GM18909 (cell line): ENCODE measurements around the gene CHRNA4.

Experiments
- ATAC-seq: cut with Tn5 transposase; IDR thresholded peaks from one replicate; pipeline ENCODE4 v1.9.1; 2021; ENCODE audit warnings: mild to moderate bottlenecking; ENCODE audit not compliant: unreplicated experiment, poor library complexity

The CHRNA4 gene

DNA sequence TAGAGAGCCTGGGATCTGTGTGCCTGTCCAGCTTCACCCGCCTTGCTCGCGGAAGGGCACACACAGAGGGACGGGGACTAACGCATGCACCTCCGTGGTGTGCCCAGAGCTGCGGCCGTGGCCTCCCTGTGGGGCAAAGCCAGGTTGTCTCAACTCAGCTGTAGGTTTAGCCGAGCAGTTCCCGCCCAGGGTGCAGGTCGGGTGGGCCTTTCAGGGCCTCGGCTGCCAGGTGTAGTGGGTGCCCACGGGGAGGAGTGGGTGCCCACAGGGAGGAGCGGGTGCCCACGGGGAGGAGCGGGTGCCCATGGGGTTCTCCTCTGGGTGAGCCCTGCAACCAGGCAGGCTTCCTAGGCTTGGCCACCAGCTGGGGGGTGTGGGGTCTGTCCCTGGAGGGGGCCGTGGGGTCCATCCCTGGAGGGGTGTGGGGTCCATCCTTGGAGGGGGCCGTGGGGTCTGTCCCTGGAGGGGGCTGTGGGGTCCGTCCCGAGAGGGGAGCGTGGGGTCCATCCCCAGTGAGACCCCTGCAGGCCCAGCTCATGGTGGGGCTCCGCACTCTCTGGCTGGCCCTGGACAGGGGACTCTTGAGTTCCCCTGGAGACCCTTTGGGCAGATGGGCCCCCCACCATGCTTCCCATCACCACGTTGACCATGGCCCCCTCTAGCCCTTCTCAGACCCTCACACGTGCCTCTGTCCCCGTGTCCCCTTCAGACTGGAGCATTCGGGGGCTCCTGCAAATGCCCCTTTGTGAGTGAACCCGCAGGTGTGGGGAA is 37.8 kb upstream of the CHRNA4 start:
- no peak for ATAC-seq

DNA sequence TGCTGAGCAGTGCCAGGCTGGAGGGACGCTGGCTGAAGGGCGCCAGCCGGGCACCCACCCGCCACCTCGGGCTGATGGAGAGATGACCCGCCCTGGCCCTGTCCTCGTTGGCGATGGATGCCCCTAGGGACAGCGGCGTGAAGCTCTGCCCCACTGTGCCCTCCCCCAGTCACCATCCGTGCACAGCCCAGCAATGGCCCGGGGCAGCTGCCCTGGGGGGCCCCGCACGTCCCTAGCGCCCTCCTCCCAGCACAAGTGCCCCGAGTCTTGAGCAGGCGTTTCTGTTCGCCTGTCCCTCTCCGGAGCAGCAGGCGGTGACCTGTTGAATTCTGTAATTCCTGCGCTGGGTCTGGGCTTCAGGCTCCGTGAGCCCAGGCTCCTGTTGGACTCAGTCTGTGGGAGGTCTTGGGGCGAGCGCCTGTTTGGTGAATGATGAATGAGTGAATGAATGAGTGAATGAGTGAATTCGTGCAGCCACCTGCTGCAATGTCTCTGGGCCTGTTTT is 36.8 kb upstream of the CHRNA4 start:
- no peak for ATAC-seq

DNA sequence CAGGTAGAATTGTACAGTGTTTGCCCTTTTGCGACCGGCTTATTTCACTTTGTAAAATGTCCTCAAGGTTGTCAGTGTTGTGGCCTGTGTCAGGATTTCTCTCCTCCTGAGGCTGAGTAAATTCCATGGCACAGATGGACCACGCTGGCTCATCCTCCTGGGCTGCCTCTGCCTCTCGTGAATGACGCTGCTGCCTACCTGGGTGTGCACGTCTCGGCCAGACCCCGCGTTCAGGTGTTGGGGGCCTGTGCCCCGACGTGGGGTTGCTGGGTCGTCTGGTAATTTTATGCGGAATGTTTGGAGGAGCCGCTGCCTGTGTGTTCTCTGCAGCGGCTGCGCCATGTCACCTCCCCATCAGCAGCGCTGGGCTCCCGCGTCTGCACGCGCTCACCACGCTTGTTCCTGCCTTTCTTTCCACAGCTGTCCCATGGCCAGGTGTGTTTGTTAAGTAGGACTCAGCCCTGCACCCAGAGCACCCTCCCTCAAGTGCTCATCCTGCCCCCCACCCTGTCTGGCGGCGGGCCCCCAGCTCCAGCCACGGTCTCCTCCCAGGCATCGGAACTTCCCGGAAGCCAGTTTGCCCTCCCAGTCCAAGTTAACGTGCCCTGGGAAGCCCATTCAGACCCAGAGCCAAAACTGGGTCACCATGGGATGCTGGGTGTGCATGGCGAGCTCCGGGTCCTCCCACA is 36.1 kb upstream of the CHRNA4 start:
- ATAC-seq, result no peak

DNA sequence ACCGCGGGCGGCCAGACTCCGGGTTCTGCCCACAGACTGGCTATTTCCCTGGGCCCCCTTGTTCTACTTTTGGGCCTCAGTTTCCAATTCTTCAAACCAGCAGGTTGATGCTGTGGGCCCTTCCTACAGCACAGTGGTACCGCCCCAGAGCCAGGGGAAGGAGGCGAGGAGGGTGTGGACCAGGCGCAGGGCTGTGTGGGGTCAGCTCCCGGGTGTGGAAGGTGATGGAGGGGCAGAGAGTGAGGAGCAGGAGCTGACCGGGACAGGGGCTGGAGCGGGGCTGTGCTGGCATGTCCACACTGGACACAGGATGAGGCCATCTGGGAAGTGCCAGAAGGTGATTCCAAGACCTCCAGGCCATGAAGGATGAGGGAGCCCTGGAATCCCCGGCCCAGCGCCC is 35.2 kb upstream of the CHRNA4 start:
- no peak for ATAC-seq

DNA sequence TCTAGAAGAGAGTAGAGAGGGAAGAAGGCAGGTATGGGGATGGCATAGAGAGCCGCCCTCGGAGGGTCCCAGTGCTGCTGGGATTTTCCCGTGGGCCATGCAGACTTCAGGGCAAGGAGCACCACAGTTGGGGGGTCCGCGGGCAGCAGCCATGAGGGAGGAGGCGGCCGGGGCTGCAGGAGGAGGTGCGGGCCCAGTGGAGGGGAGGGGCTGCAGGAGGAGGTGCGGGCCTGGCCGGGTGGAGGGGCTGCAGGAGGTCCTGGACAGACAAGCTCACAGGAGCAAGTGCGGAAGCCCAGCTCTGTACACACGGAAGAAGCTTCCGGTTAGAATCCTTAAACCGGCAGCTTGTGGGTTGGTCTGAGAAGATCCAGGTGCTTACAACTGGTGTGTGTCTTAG is 34.6 kb upstream of the CHRNA4 start:
- no peak for ATAC-seq

DNA sequence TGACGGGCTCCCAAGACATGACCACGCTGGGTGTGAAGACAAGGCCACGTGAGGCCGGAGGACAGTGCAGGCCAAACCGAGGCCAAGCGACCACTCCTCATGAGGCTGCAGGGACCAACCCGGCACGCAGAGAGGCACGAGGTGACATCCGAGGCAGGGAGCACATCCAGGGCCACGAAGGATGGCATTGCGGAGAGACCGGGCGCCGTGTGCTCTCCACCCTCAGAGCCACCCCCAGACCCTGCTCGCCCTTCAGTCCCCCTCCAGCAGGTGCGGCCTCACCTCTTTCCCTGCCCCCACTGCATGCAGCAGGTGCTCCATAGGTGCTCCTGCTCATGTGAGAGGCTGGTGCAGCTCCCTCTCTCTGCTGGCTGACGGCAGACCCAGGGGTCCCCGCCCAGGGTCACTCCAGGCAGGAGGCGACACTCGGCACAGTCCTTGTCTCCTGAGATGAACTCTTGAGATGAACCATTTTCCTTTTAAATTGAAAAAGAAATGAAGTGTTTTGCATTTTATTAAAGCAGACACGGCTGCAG is 33.8 kb upstream of the CHRNA4 start:
- no peak for ATAC-seq

DNA sequence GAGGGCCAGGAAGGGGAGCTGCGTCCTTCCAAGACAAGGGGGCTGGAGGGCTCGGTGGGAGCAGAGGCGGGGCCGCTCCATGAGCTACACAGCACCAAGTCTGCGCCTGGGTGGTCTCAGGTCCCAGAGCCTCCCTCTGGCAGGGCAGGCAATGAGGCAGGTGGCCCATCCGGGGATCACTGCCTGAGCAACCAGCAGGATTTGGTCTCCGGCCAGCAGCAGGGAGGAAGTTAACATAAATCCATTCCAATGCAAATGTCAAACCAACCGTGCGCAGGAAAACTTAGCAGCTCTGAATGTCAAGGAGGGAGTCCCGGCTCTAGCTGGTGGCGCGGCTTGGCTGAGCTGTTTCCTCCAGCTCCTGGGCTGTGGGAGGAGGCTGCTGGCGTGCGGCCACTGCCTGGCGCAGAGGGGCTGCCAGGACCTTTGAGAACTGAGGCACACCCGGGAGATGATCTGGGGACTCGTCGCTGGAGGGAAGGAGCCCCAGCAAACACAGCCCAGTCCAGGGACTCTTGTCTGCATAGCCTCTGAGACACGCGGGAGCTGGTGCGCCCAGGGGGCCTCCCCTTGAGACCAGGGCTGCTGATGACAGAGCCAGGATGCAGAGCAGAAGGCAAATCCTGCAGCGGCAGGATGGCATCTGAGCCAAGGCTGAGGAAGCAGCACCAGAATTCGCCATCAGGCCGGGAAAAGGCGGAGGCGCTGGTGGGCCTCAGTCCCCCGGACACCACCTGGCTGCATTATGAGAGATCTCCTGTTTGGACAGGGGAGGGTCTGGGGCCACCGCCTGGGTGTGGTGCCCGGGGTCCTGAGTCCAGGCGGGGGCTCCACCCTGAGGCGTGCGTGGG is 33.1 kb upstream of the CHRNA4 start:
- ATAC-seq, result no peak

DNA sequence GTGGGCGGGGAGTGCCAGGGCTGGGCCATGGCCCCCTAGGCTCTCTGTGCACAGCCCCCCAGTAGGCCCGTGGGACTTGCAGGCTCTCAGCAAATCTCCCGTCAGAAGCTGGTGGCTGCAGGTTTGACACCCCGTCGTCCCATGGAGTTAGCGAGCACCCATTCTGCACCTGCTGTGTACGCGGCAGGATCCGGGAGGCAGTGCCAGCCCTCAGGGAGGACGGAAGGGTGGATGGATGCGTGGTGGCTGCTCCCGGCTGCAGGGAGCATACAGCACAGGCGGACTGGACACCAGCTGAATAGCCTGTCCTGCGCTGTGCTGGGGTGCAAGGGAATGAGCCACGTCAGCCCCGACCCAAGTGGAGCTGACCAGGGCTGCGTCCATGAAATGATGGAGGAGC is 32.4 kb upstream of the CHRNA4 start:
- ATAC-seq, result no peak

DNA sequence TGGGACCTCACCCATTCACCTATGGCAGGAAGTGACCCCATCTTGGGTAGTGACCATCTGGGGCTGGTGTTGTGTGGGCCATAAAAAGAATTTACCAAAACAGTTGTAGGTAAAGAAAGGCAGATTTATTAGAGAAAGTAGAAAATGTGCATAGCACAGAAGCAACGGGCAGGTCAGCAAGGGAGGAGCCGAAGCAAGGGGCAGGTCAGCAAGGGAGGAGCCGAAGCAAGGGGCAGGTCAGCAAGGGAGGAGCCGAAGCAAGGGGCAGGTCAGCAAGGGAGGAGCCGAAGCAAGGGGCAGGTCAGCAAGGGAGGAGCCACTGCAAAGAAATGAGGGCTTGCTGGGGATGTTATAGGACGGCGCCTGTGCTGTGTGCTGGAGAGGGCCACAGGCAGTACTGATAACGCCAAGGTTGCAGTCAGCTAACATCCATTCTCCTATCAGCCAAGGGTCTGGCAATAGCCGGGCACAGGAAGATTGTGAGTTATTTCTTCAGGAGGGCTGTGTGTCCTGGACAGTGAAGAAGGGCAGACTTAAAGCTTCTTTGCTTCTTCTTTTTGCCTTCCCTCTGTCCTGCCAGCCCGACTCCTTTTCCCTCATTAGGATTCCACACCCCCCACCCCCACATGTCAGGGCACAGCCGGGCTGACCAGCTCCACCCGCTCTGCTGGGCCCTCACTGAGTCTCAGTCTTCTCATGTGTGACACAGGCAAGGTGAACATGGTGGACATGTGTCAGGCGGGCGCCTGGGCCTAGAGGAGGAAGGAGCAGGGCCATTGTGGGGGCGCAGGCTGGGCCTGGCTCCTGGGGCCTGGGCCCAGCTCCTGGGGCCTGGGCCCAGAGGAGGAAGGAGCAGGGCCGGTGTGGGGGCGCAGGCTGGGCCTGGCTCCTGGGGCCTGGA is 31.6 kb upstream of the CHRNA4 start:
- ATAC-seq, result no peak

DNA sequence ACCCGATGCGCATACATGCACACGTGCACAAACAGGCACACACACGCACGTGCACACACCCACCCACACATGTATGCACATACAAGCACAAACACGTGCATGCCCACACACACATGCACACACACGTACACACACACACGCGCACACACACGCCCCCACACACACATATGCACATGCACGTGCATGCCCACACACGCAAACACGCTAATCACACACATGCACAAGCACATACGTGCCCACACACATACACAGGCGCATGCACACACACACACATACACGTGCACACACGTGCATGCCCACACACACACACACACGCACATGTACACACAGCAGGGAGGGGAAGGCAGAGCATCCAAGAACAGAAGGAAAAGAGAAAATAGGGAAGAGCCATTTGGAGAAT is 26.8 kb upstream of the CHRNA4 start:
- ATAC-seq, result no peak

DNA sequence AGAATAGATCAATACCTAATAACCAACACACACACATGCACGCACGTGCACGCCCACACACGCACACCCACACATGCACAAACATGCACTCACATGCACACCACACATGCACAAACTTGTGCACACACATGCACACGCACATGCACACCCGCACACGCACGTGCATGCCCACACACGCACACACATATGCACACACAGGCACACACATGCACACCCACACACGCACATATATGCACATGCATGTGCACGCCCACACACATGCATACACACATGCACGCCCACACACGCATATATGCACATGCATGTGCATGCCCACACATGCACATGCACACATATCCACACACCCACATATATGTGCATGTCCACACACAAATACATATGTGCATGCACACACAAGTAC is 26.2 kb upstream of the CHRNA4 start:
- ATAC-seq, result no peak

DNA sequence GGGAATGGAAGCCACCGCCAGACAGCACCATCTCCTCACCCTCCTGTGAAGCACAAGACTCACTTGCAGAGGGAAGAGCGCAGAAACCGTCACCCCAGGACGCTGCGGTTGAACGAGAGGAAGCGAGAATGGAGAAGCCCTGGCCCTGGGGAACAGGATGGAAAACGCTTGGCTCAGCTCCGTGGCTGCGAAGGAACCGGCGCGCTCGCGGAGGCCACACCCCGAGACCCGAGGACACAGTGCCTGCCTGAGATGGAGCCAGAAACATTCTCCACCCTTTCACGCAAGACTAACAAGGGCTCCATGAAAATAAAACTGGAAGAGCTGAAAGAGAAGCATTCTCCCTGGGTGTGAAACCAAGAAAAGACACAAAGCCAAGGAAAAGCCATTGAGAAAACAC is 25.3 kb upstream of the CHRNA4 start:
- no peak for ATAC-seq

DNA sequence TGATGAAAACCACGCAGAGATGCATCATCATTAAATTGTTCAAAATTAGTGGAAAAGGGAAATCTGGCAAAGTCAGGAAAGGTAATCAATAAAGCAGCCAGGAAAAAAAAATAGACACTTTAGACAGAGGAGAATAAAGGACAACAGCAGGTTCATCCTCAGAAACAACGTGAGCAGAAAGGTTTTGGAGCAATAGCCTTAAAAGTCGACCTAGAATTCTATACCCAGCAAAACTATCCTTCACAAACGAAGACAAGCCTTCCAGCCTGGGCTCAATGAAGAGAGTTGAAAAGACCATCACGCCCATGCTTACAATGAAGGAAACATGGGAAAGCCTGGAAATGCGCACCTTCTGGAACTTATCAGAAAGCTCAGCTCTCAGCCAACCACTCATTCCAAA is 24.7 kb upstream of the CHRNA4 start:
- ATAC-seq, result no peak

DNA sequence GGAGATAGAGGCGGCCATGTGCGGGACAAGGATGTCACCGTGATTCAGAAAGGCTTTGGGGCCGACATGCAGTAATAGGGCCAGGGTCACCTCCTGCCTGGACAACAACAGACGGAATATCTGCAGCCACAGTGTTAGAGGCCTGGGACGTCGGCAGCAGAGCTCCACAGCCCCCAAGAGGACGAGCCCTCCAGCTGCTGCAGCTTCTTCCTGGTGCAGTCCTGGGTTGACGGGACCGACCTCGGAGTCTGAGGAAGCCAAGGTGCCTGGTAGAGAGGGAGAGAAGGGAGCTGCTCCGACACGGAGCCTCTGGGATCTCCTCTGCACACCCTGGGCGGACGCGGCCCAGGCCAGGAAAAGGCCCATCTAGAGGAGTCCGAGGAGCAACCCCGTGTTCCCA is 23.2 kb upstream of the CHRNA4 start:
- no peak for ATAC-seq

DNA sequence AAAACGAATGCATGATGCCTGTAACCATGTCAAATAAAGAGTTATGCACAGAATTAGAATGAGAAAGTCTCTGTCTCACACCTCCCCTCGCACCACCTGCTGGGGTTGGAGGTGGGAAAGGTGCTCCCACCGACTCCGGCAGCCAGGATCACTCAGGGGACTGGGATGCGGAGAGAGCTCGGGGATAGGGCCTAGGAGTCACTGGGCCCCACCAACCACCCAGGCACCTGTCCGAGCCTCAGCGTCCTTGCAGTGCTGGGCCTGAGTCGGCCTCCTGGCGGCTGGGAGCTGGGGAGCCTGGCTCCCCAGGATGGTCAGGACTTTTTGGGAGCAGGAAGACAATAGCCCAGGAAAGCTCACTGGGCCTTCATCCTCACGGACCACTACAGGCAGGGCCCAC is 22.4 kb upstream of the CHRNA4 start:
- no peak for ATAC-seq

DNA sequence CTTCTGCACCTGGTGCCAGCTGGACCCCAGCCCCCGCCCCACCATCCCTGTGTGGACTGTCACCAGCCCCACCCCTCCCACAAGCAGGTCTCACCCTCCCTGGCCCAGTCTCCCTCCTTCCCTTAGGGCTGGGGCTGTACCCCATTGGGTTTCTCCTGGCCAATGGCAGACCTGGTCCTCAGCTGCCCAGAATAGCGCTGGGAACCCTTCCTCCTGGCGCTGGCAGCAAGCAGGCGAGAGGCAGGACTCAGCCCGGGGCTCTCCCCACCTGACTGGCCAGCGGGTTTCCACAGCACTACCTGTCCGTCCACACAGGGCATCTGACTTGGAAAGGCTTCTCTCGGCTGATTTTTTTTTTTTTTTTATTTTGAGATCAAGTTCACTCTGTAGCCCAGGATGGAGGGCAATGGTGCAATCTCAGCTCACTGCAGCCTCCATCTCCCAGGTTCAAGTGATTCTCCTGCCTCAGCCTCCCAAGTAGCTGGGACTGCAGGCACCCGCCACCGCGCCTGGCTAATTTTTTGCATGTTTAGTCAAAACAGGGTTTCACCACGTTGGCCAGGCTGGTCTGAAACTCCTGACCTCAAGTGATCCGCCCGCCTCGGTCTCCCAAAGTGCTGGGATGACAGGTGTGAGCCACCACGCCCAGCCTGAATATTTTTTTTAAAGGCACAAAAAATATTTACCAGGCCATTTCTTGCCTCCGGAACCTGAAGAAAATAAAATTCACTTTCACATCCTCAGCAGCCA is 21.6 kb upstream of the CHRNA4 start:
- ATAC-seq, result no peak

DNA sequence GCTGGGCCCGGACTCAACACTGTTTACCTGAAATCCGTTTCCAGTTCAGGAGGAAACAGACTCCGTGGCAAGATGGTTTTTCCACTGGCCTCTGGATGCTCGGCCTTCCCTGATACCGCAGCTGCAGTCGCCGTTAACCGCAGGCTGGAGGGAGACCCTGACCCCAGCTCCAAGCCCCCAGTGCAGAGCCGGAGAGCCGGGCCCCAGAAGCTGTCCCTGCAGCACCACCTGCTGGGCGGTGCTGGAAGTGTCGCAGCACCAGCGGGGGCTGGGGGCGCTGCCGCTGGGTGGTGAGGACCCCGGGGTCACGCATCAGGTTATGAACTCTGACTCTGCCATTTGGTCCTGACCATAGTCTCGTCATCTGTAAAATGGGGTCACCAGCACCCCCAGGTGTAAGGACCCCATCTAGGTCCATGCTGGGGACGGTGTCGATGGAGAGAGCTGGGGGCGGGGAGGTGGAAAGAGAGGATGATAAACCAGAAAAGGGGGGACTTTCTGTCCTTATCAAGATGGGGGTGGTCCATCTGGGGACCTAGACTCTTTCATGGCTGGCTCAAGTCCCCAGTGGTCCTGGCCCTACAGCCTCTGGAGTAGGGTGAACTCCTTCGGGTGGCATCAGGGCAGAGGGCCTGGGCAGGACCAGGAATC is 20.8 kb upstream of the CHRNA4 start:
- no peak for ATAC-seq

DNA sequence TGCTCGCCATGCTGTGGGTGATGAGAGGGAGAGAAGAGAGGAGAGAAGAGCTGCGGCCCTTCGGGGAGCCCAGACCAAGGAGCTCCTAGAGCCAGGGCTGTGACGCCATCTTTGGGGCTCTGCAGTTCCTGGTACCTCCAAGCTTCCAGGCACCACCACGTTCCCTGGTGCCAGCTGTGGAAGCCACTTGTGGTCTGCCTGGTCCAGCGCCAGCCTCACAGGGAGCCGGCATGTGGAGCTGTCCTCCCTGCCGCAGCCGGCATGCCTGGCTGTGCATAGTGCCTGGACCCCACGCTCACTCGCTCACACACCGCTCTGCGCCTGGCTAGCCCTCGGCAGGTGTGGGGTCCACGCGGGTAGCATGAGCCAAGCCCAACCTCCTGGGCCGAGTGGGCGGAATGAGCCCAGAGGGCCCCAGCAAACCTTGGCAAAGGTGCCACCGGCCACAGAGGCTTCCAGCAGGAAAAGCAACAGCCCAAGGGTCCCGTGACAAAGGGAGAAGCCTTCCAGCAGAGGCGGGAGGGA is 19.3 kb upstream of the CHRNA4 start:
- ATAC-seq, result no peak
